Astrocyte (in vitro differentiated cells and primary cell): Measurements from ENCODE around the gene HIRA. TPM values are rescaled to one million over a fixed set of nuclear protein-coding genes. Genes with fewer than 3 reads are reported as not detected.

Experiments used
- DNase-seq: peaks from one replicate; pipeline ENCODE4 v3.0.0-alpha.2; 2010; ENCODE audit warnings: low read depth
- FAIRE-seq: peaks from 2 replicates; lab custom pipeline; 2011; peaks lifted over from hg19 to GRCh38; lab: Jason Lieb, UNC
- H2AFZ ChIP-seq: 2 replicates; pipeline ENCODE4 v1.6.0; 2012; ENCODE audit warnings: low read depth, low read length, inconsistent platforms
- H3K27ac ChIP-seq: 2 replicates; pipeline ENCODE4 v1.5.1; 2011; ENCODE audit warnings: low read depth, low read length, inconsistent platforms
- H3K27me3 ChIP-seq: 2 replicates; pipeline ENCODE4 v1.6.0; 2011; ENCODE audit warnings: low read length, inconsistent platforms; ENCODE audit not compliant: insufficient read depth
- H3K36me3 ChIP-seq: 2 replicates; pipeline ENCODE4 v1.5.1; 2011; ENCODE audit warnings: low read length, inconsistent platforms; ENCODE audit not compliant: insufficient read depth
- H3K4me1 ChIP-seq: 2 replicates; pipeline ENCODE4 v1.5.1; 2011; ENCODE audit warnings: low read length, inconsistent platforms; ENCODE audit not compliant: insufficient read depth
- H3K4me2 ChIP-seq: 2 replicates; pipeline ENCODE4 v1.6.0; 2012; ENCODE audit warnings: low read length, inconsistent platforms
- H3K4me3 ChIP-seq: 2 replicates; pipeline ENCODE4 v1.5.1; 2011; ENCODE audit warnings: low read depth, mild to moderate bottlenecking, low read length, inconsistent platforms; ENCODE audit not compliant: insufficient read depth
- H3K79me2 ChIP-seq: 2 replicates; pipeline ENCODE4 v1.6.0; 2012; ENCODE audit warnings: mild to moderate bottlenecking, low read length, inconsistent platforms; ENCODE audit not compliant: insufficient read depth
- H3K9ac ChIP-seq: 2 replicates; pipeline ENCODE4 v1.6.0; 2012; ENCODE audit warnings: mild to moderate bottlenecking, low read length, inconsistent platforms
- H3K9me3 ChIP-seq: 2 replicates; pipeline ENCODE4 v1.5.1; 2012; ENCODE audit warnings: low read depth, mild to moderate bottlenecking, low read length, inconsistent platforms; ENCODE audit not compliant: insufficient read depth
- H4K20me1 ChIP-seq: 2 replicates; pipeline ENCODE4 v1.6.0; 2012; ENCODE audit warnings: low read length, inconsistent platforms; ENCODE audit not compliant: insufficient read depth
- H3K27ac Mint-ChIP-seq: one replicate; pipeline ENCODE4 v1.8.0; 2021; ENCODE audit warnings: mild to moderate bottlenecking, mixed read lengths; ENCODE audit not compliant: unreplicated experiment
- H3K27me3 Mint-ChIP-seq: one replicate; pipeline ENCODE4 v1.8.0; 2021; ENCODE audit warnings: low read depth, mixed read lengths; ENCODE audit not compliant: unreplicated experiment
- H3K36me3 Mint-ChIP-seq: one replicate; pipeline ENCODE4 v1.8.0; 2021; ENCODE audit warnings: low read depth, mixed read lengths; ENCODE audit not compliant: unreplicated experiment
- H3K4me1 Mint-ChIP-seq: one replicate; pipeline ENCODE4 v1.8.0; 2021; ENCODE audit warnings: low read depth, mixed read lengths; ENCODE audit not compliant: unreplicated experiment
- H3K4me3 Mint-ChIP-seq: one replicate; pipeline ENCODE4 v1.8.0; 2021; ENCODE audit warnings: mild to moderate bottlenecking, moderate library complexity, mixed read lengths; ENCODE audit not compliant: unreplicated experiment
- H3K9me3 Mint-ChIP-seq: one replicate; pipeline ENCODE4 v1.8.0; 2021; ENCODE audit warnings: mild to moderate bottlenecking, mixed read lengths; ENCODE audit not compliant: unreplicated experiment
- CTCF ChIP-seq: IDR thresholded peaks from 2 replicates; pipeline ENCODE4 v1.5.1; 2011; ENCODE audit warnings: low read depth, mild to moderate bottlenecking, inconsistent platforms, low read length, moderate library complexity; ENCODE audit not compliant: insufficient read depth
- EZH2 ChIP-seq: IDR thresholded peaks from 2 replicates; pipeline ENCODE4 v1.6.1; 2012; ENCODE audit warnings: mild to moderate bottlenecking, low read length, inconsistent platforms; ENCODE audit not compliant: insufficient read depth
- total RNA-seq: library from RNA; stranded (reverse); gene quantifications from 2 replicates; pipeline ENCODE4 v1.2.1, GENCODE V29; 2021

Gene HIRA
- total RNA-seq, 1 donor from 2014 or later: 31.1 TPM

DNA sequence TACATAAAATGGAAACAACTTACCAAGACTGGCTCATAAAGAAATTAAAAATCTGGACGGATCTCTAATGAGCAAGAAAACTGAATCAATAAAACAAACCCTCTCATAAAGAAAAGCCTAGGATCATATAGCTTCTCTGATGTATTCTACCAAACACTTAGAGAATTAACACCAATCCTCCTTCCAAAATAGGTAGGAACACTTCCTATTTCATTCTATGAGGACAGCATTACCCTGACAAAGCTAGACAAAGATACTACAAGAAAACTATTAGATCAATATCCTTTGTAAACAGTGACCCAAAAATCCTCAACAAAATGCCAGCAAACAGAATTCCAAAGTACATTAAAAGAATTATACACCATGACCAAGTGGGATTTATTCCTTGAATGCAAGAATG lies 87.1 kb downstream of the HIRA start:
- Histone ChIP-seq H3K27ac (no peak overlapping the region), H3K4me1 (no peaks in the 10 kb centered on the region), H2AFZ (no peak overlapping the region), H3K9ac (no peak overlapping the region), H3K4me3 (no peak overlapping the region), H3K9me3 (no peaks in the 10 kb centered on the region), H3K4me2 (no peak overlapping the region), H3K36me3 (peaks cover 13% of the 10 kb centered on the region), H3K79me2 (peaks cover 11% of the 10 kb centered on the region), H4K20me1 (peaks cover 3% of the 10 kb centered on the region), H3K27me3 (no peaks in the 10 kb centered on the region)
- TF ChIP-seq EZH2 (no peak), CTCF (no peak)
- DNase-seq (no peak), FAIRE-seq (no peak)
- H3K9me3 Mint-ChIP-seq: peaks cover 6% of the 10 kb centered on the region
- H3K27me3 Mint-ChIP-seq: no peaks in the 10 kb centered on the region
- H3K4me3 Mint-ChIP-seq: no peak overlapping the region
- H3K4me1 Mint-ChIP-seq: no peaks in the 10 kb centered on the region
- H3K36me3 Mint-ChIP-seq: peaks cover 61% of the 10 kb centered on the region
- H3K27ac Mint-ChIP-seq: no peak overlapping the region

GRCh38 chr22:19343470-19343869 lies 88.1 kb downstream of the HIRA start:
- Mint-ChIP-seq H3K27ac (no peak overlapping the region), H3K27me3 (no peaks in the 10 kb centered on the region), H3K36me3 (peaks cover 68% of the 10 kb centered on the region), H3K4me3 (no peak overlapping the region), H3K9me3 (peaks cover 6% of the 10 kb centered on the region), H3K4me1 (no peaks in the 10 kb centered on the region)
- no peak for TF ChIP-seq EZH2
- TF ChIP-seq CTCF: no peak
- Histone ChIP-seq H3K4me2 (no peak overlapping the region), H3K9me3 (no peaks in the 10 kb centered on the region), H3K79me2 (peaks cover 11% of the 10 kb centered on the region), H4K20me1 (peaks cover 3% of the 10 kb centered on the region), H3K4me3 (no peak overlapping the region), H3K27ac (no peak overlapping the region), H3K27me3 (no peaks in the 10 kb centered on the region), H3K9ac (no peak overlapping the region), H2AFZ (no peak overlapping the region), H3K4me1 (no peaks in the 10 kb centered on the region), H3K36me3 (peaks cover 12% of the 10 kb centered on the region)
- FAIRE-seq (no peak), DNase-seq (no peak)

DNA sequence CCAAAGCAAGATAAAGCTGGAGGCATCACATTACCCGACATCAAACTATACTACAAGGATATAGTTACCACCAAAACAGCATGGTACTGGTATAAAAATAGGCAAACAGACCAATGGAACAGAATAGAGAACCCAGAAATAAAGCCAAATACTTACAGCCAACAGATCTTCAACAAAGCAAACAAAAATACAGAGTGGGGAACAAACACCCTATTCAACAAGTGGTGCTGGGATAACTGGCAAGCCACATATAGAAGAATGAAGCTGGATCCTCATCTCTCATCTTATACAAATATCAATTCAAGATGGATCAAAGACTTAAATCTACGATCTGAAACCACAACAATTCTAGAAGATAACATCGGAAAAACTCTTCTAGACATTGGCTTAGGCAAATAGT lies 90.0 kb downstream of the HIRA start:
- H3K4me1 ChIP-seq: no peaks in the 10 kb centered on the region
- Mint-ChIP-seq H3K4me1 (no peaks in the 10 kb centered on the region), H3K27ac (no peak overlapping the region), H3K36me3 (peaks cover 75% of the 10 kb centered on the region), H3K27me3 (no peaks in the 10 kb centered on the region), H3K9me3 (peaks cover 14% of the 10 kb centered on the region), H3K4me3 (peak overlapping the region; percentile 3)
- no peak for DNase-seq
- H3K4me3 ChIP-seq: no peak overlapping the region
- H4K20me1 ChIP-seq: peaks cover 3% of the 10 kb centered on the region
- no peak for TF ChIP-seq CTCF
- TF ChIP-seq EZH2: no peak
- H2AFZ ChIP-seq: no peak overlapping the region
- FAIRE-seq: no peak
- H3K9me3 ChIP-seq: no peaks in the 10 kb centered on the region
- H3K9ac ChIP-seq: no peak overlapping the region
- peaks cover 9% of the 10 kb centered on the region for H3K36me3 ChIP-seq
- H3K4me2 ChIP-seq: no peak overlapping the region
- H3K27me3 ChIP-seq: no peaks in the 10 kb centered on the region
- peaks cover 11% of the 10 kb centered on the region for H3K79me2 ChIP-seq
- no peak overlapping the region for H3K27ac ChIP-seq
